Activated naive CD8-positive, alpha-beta T cell treated with anti-CD3 and anti-CD28 coated beads, Interleukin-2, amount 50 U/mL, for 24 hours (primary cell): ENCODE results near the gene EOLA2.
"Not testable (repeated sequence)": the region's sequence is repeated elsewhere in the genome, so short reads cannot be mapped to it uniquely, and the experiment has no call there.

Source experiments
- ATAC-seq: fragments of 150-1000 bp; cut with Tn5 transposase; one replicate; pipeline ENCODE4 v1.10.0; 2021
- DNase-seq: peaks from one replicate; pipeline ENCODE4 v3.0.0; 2021
- H3K27ac Mint-ChIP-seq: one replicate; pipeline ENCODE4 v1.8.0; 2021; ENCODE audit warnings: mild to moderate bottlenecking, mixed read lengths
- H3K27me3 Mint-ChIP-seq: one replicate; pipeline ENCODE4 v1.8.0; 2021; ENCODE audit warnings: mixed read lengths
- H3K36me3 Mint-ChIP-seq: one replicate; pipeline ENCODE4 v1.8.0; 2021; ENCODE audit warnings: low read depth, mixed read lengths
- H3K4me1 Mint-ChIP-seq: one replicate; pipeline ENCODE4 v1.8.0; 2021; ENCODE audit warnings: mixed read lengths
- H3K4me3 Mint-ChIP-seq: one replicate; pipeline ENCODE4 v1.8.0; 2021; ENCODE audit warnings: mild to moderate bottlenecking, moderate library complexity, mixed read lengths
- H3K9me3 Mint-ChIP-seq: one replicate; pipeline ENCODE4 v1.8.0; 2021; ENCODE audit warnings: mixed read lengths

Gene EOLA2

GRCh38 chrX:149938427-149938880 lies at the start of gene EOLA2:
EOLA2 (minus strand) TSS chrX:149938491; CDS start chrX:149933874, 4,617 bp downstream.
- DNase-seq (peak; percentile 86), ATAC-seq (peak; percentile 77)
- Mint-ChIP-seq H3K36me3 (no peaks in the 10 kb centered on the region), H3K27me3 (no peaks in the 10 kb centered on the region), H3K9me3 (no peaks in the 10 kb centered on the region), H3K27ac (peak within 1 kb of the TSS; percentile 97), H3K4me3 (peak within 1 kb of the TSS; percentile 85), H3K4me1 (peaks cover 5% of the 10 kb centered on the region)

- H3K9me3 Mint-ChIP-seq = no peaks in the 10 kb centered on the region
- H3K27me3 Mint-ChIP-seq = no peaks in the 10 kb centered on the region
- H3K36me3 Mint-ChIP-seq = peaks cover 2% of the 10 kb centered on the region
- DNase-seq (no peak), ATAC-seq (no peak)
- H3K4me3 Mint-ChIP-seq = no peak overlapping the region
- no peaks in the 10 kb centered on the region for H3K4me1 Mint-ChIP-seq
- H3K27ac Mint-ChIP-seq = no peak overlapping the region
Observed at GRCh38 chrX:149987613-149988012, 49.3 kb upstream of the EOLA2 start.

- ATAC-seq (no peak), DNase-seq (no peak)
- H3K4me1 Mint-ChIP-seq = no peaks in the 10 kb centered on the region
- no peak overlapping the region for H3K4me3 Mint-ChIP-seq
- H3K36me3 Mint-ChIP-seq = peaks cover 2% of the 10 kb centered on the region
- H3K27me3 Mint-ChIP-seq = no peaks in the 10 kb centered on the region
- no peak overlapping the region for H3K27ac Mint-ChIP-seq
- H3K9me3 Mint-ChIP-seq = no peaks in the 10 kb centered on the region
Observed at GRCh38 chrX:149984411-149984810, 46.1 kb upstream of the EOLA2 start.

DNA sequence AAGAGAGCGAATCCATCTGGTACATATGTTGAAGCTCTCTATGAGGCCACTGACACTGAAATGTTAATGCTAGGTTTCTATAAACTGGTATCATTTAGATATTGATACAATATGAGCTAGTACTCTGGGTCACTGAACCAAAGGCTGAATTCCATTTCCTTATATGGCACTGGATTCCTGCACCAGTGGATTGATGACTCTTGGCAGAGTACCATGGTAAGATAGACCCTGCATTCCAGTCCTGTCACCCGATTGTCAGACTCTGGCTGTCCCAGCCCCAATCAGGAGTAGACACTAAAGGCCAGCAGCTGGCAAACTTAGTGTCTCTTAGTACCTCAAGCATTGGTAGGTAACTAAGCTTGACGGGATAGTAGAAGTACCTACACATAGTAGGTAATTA lies 44.0 kb upstream of the EOLA2 start:
- H3K4me1 Mint-ChIP-seq = no peaks in the 10 kb centered on the region
- no peak overlapping the region for H3K27ac Mint-ChIP-seq
- no peaks in the 10 kb centered on the region for H3K27me3 Mint-ChIP-seq
- H3K9me3 Mint-ChIP-seq = no peaks in the 10 kb centered on the region
- no peak for DNase-seq
- no peak for ATAC-seq
- no peaks in the 10 kb centered on the region for H3K36me3 Mint-ChIP-seq
- H3K4me3 Mint-ChIP-seq = no peak overlapping the region

DNA sequence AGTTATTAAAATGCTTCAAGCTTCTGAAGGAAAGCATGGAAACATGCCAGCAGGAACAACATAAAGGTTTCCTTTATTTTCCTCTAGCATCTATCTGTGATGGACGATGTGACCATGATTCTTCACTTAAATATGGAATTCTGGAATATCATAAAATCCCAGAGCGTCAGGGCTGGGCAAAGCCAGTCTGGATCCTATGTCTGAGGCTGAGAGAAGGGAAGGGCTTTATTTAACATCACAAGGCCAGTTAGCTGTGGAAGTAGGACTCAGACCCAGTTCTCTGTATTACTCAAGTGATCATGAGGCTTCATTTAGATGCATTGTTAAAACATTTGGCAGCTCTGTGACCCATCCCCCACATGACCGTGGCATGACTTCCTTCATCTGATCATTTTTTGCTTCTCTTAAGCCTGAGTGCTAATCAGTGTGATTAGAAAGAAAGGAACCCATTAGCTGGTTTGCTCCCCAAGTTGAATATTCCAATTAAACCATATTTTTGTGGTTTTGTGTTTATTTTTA lies 40.9 kb upstream of the EOLA2 start:
- Mint-ChIP-seq H3K4me1 (no peaks in the 10 kb centered on the region), H3K27me3 (no peaks in the 10 kb centered on the region), H3K27ac (no peak overlapping the region), H3K36me3 (no peaks in the 10 kb centered on the region), H3K4me3 (no peak overlapping the region), H3K9me3 (no peaks in the 10 kb centered on the region)
- DNase-seq = no peak
- ATAC-seq = no peak

DNA sequence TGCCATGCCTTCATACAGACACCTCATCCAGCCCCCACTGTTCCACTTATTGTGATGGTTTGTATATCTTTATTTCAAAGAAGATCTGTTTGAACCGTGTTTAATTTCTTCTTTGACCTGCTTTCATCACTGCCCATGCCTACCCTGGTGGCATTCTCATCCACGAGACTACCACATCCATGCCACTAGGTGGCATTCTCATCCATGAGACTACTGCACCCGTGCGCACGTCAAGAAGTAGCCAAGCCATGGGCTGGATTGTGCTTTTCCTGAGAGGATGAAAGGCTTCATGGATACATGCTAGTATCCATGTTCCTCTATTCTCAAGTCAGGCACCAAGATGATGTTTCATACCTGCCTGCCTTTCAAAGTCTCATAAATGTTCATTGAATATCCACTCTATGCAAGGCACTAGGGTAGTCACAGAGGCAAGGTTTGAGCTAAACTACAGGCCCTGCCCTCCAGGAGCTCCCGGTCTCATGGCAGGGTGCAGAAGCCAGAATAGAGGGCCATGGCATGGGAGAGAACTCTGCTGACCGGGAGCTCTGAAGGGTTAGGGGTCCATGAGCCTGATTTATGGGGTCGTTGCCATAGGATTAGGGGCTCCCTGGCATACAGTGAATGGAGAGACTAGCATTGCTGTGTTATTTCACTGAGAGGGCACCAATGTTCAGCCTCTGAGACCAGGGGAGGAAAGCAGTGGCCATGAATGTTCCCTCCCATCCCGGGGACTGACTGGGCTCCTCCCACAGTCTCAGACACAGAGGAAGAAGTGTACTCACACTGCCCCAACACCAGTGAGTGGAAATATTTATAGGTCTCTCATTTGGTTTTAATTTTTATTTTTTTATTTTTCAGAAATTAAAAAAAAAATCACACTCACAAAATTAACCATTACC lies 24.8 kb upstream of the EOLA2 start:
- Mint-ChIP-seq H3K36me3 (peaks cover 7% of the 10 kb centered on the region), H3K4me3 (no peak overlapping the region), H3K27ac (no peak overlapping the region), H3K9me3 (no peaks in the 10 kb centered on the region), H3K4me1 (peaks cover 4% of the 10 kb centered on the region), H3K27me3 (no peaks in the 10 kb centered on the region)
- ATAC-seq (peak; percentile 52), DNase-seq (no peak)

DNA sequence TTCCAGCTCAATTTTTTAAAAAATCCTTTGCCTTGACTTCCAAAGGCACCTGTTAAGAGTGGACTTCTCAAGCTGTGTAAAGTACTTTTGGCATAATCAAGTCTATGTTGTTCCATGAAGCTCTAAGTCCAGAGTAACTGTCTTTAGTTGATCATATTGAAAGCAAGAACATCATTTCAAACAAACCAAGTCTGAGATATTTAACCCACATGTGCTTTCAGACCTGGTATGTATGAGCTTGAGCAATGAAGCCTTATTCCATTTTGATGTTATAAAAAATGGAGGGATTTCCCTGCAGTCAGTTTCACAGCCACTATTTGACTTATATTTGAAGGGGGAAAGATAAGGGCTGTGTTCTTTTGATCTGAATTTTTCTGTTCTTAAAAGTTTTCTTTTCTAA lies 23.7 kb upstream of the EOLA2 start:
- Mint-ChIP-seq H3K36me3 (peaks cover 7% of the 10 kb centered on the region), H3K9me3 (no peaks in the 10 kb centered on the region)

DNA sequence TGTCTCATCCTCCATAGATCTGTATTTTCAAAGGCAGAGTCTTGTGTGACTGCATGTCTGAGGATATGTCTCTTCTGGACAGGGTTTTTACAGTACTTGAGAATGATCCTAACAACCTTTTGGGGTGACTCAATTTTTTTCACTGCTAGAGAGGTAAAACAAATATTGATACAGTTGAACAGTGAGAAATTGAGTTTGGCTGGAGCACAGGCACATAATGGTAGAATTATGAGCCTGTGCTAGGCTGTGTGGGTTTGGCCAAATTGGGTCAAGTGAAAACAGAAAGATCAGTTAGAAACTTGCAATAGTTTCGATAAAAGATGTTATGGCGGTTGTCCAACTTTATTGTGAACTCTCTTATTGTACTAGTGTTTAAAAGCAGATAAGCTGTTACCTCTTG lies 23.3 kb upstream of the EOLA2 start:
- Mint-ChIP-seq H3K9me3 (no peaks in the 10 kb centered on the region), H3K36me3 (peaks cover 7% of the 10 kb centered on the region), H3K27ac (no peak overlapping the region), H3K4me3 (no peak overlapping the region), H3K4me1 (no peaks in the 10 kb centered on the region), H3K27me3 (no peaks in the 10 kb centered on the region)
- DNase-seq (no peak), ATAC-seq (no peak)

More for the DNA sequence above, 23.7 kb upstream of the EOLA2 start:
- no peak overlapping the region for H3K27ac Mint-ChIP-seq
- H3K4me1 Mint-ChIP-seq = no peaks in the 10 kb centered on the region
- H3K27me3 Mint-ChIP-seq = no peaks in the 10 kb centered on the region
- no peak for DNase-seq
- ATAC-seq = no peak
- no peak overlapping the region for H3K4me3 Mint-ChIP-seq

- Mint-ChIP-seq H3K4me3 (no peak overlapping the region), H3K27ac (no peak overlapping the region), H3K36me3 (peaks cover 2% of the 10 kb centered on the region), H3K9me3 (no peaks in the 10 kb centered on the region), H3K4me1 (peaks cover 3% of the 10 kb centered on the region), H3K27me3 (no peaks in the 10 kb centered on the region)
- ATAC-seq (no peak), DNase-seq (no peak)
Observed at GRCh38 chrX:149950681-149951080, 12.4 kb upstream of the EOLA2 start.

- peaks cover 2% of the 10 kb centered on the region for H3K36me3 Mint-ChIP-seq
- no peak overlapping the region for H3K4me3 Mint-ChIP-seq
- no peaks in the 10 kb centered on the region for H3K9me3 Mint-ChIP-seq
- H3K27me3 Mint-ChIP-seq = no peaks in the 10 kb centered on the region
- no peak overlapping the region for H3K27ac Mint-ChIP-seq
- ATAC-seq (no peak), DNase-seq (no peak)
- H3K4me1 Mint-ChIP-seq = peaks cover 3% of the 10 kb centered on the region
Observed at GRCh38 chrX:149949743-149950436, 11.6 kb upstream of the EOLA2 start.

DNA sequence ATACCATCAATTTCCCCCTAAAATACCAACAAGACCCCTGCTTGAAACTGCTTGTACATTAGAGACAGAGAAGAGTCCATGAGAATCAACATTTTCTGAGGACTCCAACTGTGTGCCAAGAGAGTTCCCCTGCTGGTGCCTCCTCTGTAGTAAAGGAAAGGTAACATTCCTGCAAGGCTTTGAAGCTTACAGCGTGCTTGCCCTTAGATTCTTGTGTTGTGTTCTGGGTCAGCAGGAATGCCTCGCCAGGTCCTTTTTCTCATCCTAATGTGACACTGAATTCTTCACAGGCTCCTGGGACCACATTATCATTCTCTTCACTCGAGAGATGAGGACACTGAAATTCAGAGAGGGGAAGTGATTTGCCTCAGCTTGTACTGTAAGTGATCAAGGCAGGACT lies 9.7 kb upstream of the EOLA2 start:
- Mint-ChIP-seq H3K27me3 (no peaks in the 10 kb centered on the region), H3K4me1 (no peaks in the 10 kb centered on the region), H3K9me3 (no peaks in the 10 kb centered on the region), H3K4me3 (no peak overlapping the region), H3K36me3 (no peaks in the 10 kb centered on the region), H3K27ac (no peak overlapping the region)
- no peak for ATAC-seq
- DNase-seq = no peak

DNA sequence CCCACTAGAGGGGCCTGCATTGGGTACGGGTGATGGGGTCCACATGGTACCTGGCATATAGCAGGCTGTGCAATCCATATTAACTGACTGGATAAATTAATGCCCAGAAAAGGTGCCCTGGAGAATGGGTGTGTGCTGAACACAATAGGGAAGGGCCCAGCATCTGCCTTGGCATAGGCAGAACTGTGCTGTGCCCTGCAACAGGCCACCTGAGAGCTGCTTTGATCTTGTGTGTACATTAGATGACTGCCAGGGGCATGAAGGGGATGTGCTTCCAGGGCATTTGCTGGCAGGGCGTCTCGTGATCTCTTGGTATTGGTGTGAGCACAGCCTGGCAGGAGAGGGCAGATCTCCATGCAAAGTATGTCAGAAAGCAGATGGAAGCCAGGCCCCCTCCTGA lies 8.6 kb upstream of the EOLA2 start:
- not testable (repeated sequence) for H3K4me3 Mint-ChIP-seq, DNase-seq, ATAC-seq, H3K4me1 Mint-ChIP-seq, H3K27me3 Mint-ChIP-seq, H3K9me3 Mint-ChIP-seq, H3K27ac Mint-ChIP-seq, H3K36me3 Mint-ChIP-seq

- not testable (repeated sequence) for H3K4me1 Mint-ChIP-seq, DNase-seq, H3K4me3 Mint-ChIP-seq
Observed at GRCh38 chrX:149945820-149946219, 7.5 kb upstream of the EOLA2 start.

DNA sequence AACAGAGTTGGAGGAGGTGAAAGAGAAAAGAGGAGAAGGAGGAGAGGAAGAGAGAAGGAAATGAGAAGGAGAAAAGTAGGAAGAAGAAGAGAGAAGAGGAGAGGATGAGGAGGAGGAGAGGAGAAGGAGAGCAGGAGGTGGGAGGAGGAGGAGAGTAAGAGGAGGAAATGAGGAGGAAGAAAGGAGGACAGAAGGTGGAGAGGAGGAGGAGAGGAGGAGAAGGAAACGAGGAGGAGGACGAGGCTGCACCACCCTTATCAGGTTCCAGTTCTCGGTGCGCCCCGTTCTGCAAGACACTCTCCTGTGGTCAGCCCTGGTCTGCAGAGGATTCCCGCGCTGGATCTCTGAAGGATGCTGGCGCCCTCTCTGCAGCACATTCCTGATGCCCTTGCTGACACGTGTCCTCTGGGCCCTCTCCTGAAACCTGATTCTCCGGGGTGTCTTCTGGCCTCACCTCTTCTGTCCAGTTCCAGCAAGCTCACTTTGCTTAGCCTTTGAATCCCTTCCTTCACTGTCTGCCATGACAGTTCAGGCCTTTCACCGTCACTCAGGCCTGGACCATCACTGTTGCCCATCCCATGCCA lies 6.9 kb upstream of the EOLA2 start:
- H3K9me3 Mint-ChIP-seq, H3K27me3 Mint-ChIP-seq, H3K4me1 Mint-ChIP-seq, DNase-seq, H3K36me3 Mint-ChIP-seq, H3K4me3 Mint-ChIP-seq, H3K27ac Mint-ChIP-seq, ATAC-seq: not testable (repeated sequence)

More at GRCh38 chrX:149945820-149946219, 7.5 kb upstream of the EOLA2 start:
- not testable (repeated sequence) for ATAC-seq, H3K9me3 Mint-ChIP-seq, H3K27ac Mint-ChIP-seq, H3K36me3 Mint-ChIP-seq, H3K27me3 Mint-ChIP-seq

DNA sequence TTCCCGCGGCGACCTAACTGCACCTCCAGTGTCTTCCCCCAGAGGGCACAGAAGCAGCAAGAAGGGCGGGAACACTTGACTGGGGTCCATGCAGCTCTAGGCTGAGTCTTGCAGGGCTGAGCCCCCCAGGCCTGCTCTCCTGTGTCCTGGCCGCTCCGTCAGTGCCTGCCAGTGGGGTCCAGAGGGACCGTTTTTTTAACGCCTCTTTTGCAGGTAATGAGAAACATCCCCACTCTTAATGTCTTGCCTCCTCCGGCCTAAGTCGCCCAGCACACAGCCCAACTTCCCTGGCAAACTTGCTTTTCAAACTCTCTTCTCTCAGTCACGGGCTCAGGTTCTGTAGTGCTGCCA lies 2.4 kb upstream of the EOLA2 start:
- H3K9me3 Mint-ChIP-seq, DNase-seq, H3K36me3 Mint-ChIP-seq, H3K4me1 Mint-ChIP-seq, ATAC-seq, H3K27me3 Mint-ChIP-seq: not testable (repeated sequence)
- H3K4me3 Mint-ChIP-seq = peak overlapping the region; percentile 79
- peak overlapping the region; percentile 82 for H3K27ac Mint-ChIP-seq
